Nephron (organoid): ENCODE data around the gene SORCS2.

ENCODE experiments used
- H3K27ac Mint-ChIP-seq, 3 experiments: 2 replicates each; pipeline ENCODE4 v1.8.0; 2020; ENCODE audit warnings: mixed read lengths in 3 of 3, mild to moderate bottlenecking in 2 of 3, moderate library complexity in 1 of 3
- H3K27me3 Mint-ChIP-seq: 2 replicates; pipeline ENCODE4 v1.8.0; 2021; ENCODE audit warnings: low read depth, mild to moderate bottlenecking, moderate library complexity, mixed read lengths
- H3K36me3 Mint-ChIP-seq: 2 replicates; pipeline ENCODE4 v1.8.0; 2020; ENCODE audit warnings: low read depth, mixed read lengths
- H3K4me1 Mint-ChIP-seq: 2 replicates; pipeline ENCODE4 v1.8.0; 2020; ENCODE audit warnings: mixed read lengths
- H3K4me3 Mint-ChIP-seq, 3 experiments: 2 replicates each; pipeline ENCODE4 v1.8.0; 2020; ENCODE audit warnings: mild to moderate bottlenecking in 3 of 3, mixed read lengths in 3 of 3, moderate library complexity in 2 of 3
- H3K9me3 Mint-ChIP-seq: 2 replicates; pipeline ENCODE4 v1.8.0; 2020; ENCODE audit warnings: mixed read lengths
- CTCF ChIP-seq, 3 experiments: fragments of 200-600 bp; sonication (generic); IDR thresholded peaks; one replicate each; pipeline ENCODE4 v1.5.0; 2021; ENCODE audit warnings: antibody characterized with exemption in 3 of 3; ENCODE audit not compliant: unreplicated experiment in 3 of 3

Gene SORCS2

DNA sequence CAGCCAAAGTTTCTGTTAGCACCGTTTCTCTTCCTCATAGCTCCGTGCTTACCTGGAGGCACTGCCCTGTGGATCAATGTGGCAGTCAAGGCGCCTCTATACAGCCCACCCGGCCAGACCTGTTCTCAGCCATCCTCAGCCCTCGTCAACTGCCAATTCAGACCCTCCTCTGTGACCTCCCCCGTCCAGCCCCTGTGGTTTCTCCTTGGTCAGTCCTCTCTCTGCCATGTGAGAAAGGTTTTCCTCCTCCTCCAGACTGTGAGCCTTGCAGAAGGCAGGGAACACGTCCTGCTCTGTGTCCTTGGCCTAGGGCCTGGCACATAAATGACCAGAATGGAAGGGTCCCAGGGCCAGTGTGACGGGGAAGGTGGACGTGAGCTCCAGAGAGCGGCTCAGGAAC is 417.0 kb downstream of the SORCS2 start:
- Mint-ChIP-seq H3K36me3 (no peaks in the 10 kb centered on the region), H3K27ac (peak overlapping the region in 1 of 3 experiments; percentile 26), H3K4me1 (peaks cover 55% of the 10 kb centered on the region)

DNA sequence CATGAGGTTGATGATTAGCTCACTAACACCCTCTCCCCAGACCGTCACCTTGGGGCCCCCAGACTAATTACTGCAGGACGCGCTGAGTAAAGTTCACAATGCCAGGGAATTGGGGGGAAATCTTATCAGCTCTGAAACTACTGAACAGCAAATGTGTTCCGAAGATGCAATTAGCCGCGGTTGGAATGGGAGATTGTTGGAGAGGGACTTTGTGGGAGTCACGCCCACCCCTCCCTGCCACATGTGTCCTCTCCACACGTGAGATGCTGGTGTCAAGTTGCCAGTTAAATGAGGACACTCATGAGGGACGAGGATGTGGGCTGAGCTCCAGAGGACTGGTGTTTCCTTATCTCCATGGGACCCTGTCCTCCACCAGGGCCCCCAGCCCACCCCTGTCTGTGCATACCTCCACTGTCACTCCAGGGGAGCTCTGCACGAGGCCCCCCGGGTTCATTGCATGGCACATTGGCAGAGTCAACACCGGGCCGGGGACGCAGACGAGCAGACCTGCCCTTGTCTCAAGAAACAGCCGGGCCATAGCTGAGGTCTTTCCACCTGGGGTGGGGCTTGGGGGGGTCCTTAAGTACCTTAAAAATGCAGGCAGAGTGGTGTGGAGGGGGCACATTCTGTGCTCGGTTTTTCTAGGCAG is 417.8 kb downstream of the SORCS2 start:
- no peaks in the 10 kb centered on the region for H3K36me3 Mint-ChIP-seq
- no peak for TF ChIP-seq CTCF (IDR thresholded peaks at IDR 0.05; ENCODE audit: unreplicated experiment in 3 of 3)
- peaks cover 13% of the 10 kb centered on the region for H3K27me3 Mint-ChIP-seq
- no peaks in the 10 kb centered on the region for H3K9me3 Mint-ChIP-seq
- H3K4me1 Mint-ChIP-seq = peaks cover 55% of the 10 kb centered on the region
- no peak overlapping the region for H3K4me3 Mint-ChIP-seq
- H3K27ac Mint-ChIP-seq = no peak overlapping the region

More for the DNA sequence above, 417.0 kb downstream of the SORCS2 start:
- Mint-ChIP-seq H3K4me3 (no peak overlapping the region), H3K9me3 (peaks cover 3% of the 10 kb centered on the region), H3K27me3 (peaks cover 13% of the 10 kb centered on the region)
- no peak for TF ChIP-seq CTCF (IDR thresholded peaks at IDR 0.05; ENCODE audit: unreplicated experiment in 3 of 3)

GRCh38 chr4:7610841-7611240 is 418.5 kb downstream of the SORCS2 start:
- Mint-ChIP-seq H3K36me3 (no peaks in the 10 kb centered on the region), H3K4me1 (peaks cover 55% of the 10 kb centered on the region), H3K9me3 (no peaks in the 10 kb centered on the region), H3K4me3 (no peak overlapping the region), H3K27me3 (peaks cover 16% of the 10 kb centered on the region), H3K27ac (no peak overlapping the region)
- no peak for TF ChIP-seq CTCF (IDR thresholded peaks at IDR 0.05; ENCODE audit: unreplicated experiment in 3 of 3)

GRCh38 chr4:7612311-7612897 is 420.1 kb downstream of the SORCS2 start:
- Mint-ChIP-seq H3K4me3 (no peak overlapping the region), H3K27ac (no peak overlapping the region), H3K9me3 (no peaks in the 10 kb centered on the region), H3K27me3 (peaks cover 16% of the 10 kb centered on the region), H3K36me3 (no peaks in the 10 kb centered on the region), H3K4me1 (peaks cover 42% of the 10 kb centered on the region)
- no peak for TF ChIP-seq CTCF (IDR thresholded peaks at IDR 0.05; ENCODE audit: unreplicated experiment in 3 of 3)

- Mint-ChIP-seq H3K4me1 (peaks cover 31% of the 10 kb centered on the region), H3K4me3 (no peak overlapping the region), H3K27ac (no peak overlapping the region), H3K36me3 (no peaks in the 10 kb centered on the region), H3K9me3 (no peaks in the 10 kb centered on the region), H3K27me3 (peaks cover 11% of the 10 kb centered on the region)
- no peak for TF ChIP-seq CTCF (IDR thresholded peaks at IDR 0.05; ENCODE audit: unreplicated experiment in 3 of 3)
Observed at GRCh38 chr4:7614350-7614949, 422.1 kb downstream of the SORCS2 start.
